GM12892 (cell line): Measurements from ENCODE around the gene DESI1.

Experiments
- POLR2A ChIP-seq: IDR thresholded peaks from 2 replicates; pipeline ENCODE4 v1.6.1; 2011; ENCODE audit warnings: low read depth, low read length, control low read depth
- TAF1 ChIP-seq: IDR thresholded peaks from 2 replicates; pipeline ENCODE4 v1.6.1; 2011; ENCODE audit warnings: low read depth, mild to moderate bottlenecking, control low read depth, low read length, borderline replicate concordance

- TF ChIP-seq TAF1 (no peak), POLR2A (no peak)
Observed at GRCh38 chr22:41568811-41569210, 52.0 kb downstream of the DESI1 start.
